BE2C (cell line): ENCODE data around the gene NFATC1.

Source experiments
- DNase-seq: peaks from one replicate; pipeline ENCODE4 v3.0.0-alpha.2; 2020
- H3K27me3 ChIP-seq: fragments of 250-450 bp; sonication (Bioruptor Pico); 2 replicates; pipeline ENCODE4 v1.5.1; 2020; ENCODE audit warnings: mild to moderate bottlenecking
- H3K36me3 ChIP-seq: fragments of 250-450 bp; sonication (Bioruptor Pico); 2 replicates; pipeline ENCODE4 v1.5.1; 2020; ENCODE audit warnings: mild to moderate bottlenecking
- H3K4me1 ChIP-seq: fragments of 250-450 bp; sonication (Bioruptor Pico); 2 replicates; pipeline ENCODE4 v1.5.1; 2020
- H3K4me3 ChIP-seq: 2 replicates; pipeline ENCODE4 v1.5.1; 2011; ENCODE audit warnings: low read depth, low read length
- H3K9me3 ChIP-seq: fragments of 250-450 bp; sonication (Bioruptor Pico); 2 replicates; pipeline ENCODE4 v1.5.1; 2020
- CTCF ChIP-seq: IDR thresholded peaks from 2 replicates; pipeline ENCODE4 v1.5.1; 2012; ENCODE audit warnings: mild to moderate bottlenecking, low read depth, low read length

Gene NFATC1

GRCh38 chr18:79472176-79472575, 76.4 kb downstream of the NFATC1 start:
- H3K4me3 ChIP-seq = no peak overlapping the region
- H3K9me3 ChIP-seq = no peaks in the 10 kb centered on the region
- TF ChIP-seq CTCF = no peak
- no peaks in the 10 kb centered on the region for H3K36me3 ChIP-seq
- no peaks in the 10 kb centered on the region for H3K27me3 ChIP-seq
- DNase-seq = no peak
- no peaks in the 10 kb centered on the region for H3K4me1 ChIP-seq

GRCh38 chr18:79472946-79473345, 77.2 kb downstream of the NFATC1 start:
- DNase-seq = no peak

GRCh38 chr18:79476031-79476917, 80.5 kb downstream of the NFATC1 start:
- no peaks in the 10 kb centered on the region for H3K4me1 ChIP-seq
- no peak overlapping the region for H3K4me3 ChIP-seq
- no peak for TF ChIP-seq CTCF
- no peaks in the 10 kb centered on the region for H3K27me3 ChIP-seq
- DNase-seq = no peak
- no peaks in the 10 kb centered on the region for H3K36me3 ChIP-seq
- H3K9me3 ChIP-seq = no peaks in the 10 kb centered on the region

More at GRCh38 chr18:79472946-79473345, 77.2 kb downstream of the NFATC1 start:
- H3K9me3 ChIP-seq = no peaks in the 10 kb centered on the region
- no peak for TF ChIP-seq CTCF
- no peaks in the 10 kb centered on the region for H3K4me1 ChIP-seq
- no peaks in the 10 kb centered on the region for H3K36me3 ChIP-seq
- H3K4me3 ChIP-seq = no peak overlapping the region
- no peaks in the 10 kb centered on the region for H3K27me3 ChIP-seq

DNA sequence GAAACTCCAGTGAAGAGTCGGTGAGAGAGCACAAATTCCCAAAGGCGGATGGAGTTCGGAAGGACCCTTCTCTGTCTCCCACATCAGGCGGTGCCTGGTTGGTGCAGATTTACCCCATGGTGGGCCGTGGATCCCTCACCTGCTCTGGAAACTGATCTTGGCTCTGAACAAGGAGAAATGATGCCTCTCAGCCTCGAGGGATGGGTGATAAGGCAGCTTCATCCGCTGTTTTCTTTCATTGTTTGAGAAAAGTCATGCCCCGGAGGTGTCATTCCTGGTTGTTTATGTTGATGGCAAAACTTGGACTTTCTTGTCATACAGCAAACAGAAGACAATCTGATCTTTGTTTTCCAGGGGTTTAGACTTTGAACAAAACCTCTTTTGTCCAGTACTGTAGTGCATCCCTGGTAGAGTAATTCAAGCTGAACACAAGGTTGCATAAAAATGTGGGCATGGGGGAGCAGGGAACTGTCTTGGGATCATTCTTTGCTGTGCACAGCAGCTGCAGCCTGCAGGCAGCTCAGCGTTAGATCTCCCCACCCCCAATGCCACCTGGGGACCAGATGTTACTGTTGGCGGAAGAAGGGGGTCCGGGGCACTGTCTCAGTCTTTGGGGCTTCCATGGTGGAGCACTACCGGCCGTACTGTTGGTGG, 81.3 kb downstream of the NFATC1 start:
- Histone ChIP-seq H3K4me3 (no peak overlapping the region), H3K9me3 (no peaks in the 10 kb centered on the region), H3K4me1 (no peaks in the 10 kb centered on the region), H3K27me3 (no peaks in the 10 kb centered on the region), H3K36me3 (no peaks in the 10 kb centered on the region)
- DNase-seq = no peak
- TF ChIP-seq CTCF = no peak

DNA sequence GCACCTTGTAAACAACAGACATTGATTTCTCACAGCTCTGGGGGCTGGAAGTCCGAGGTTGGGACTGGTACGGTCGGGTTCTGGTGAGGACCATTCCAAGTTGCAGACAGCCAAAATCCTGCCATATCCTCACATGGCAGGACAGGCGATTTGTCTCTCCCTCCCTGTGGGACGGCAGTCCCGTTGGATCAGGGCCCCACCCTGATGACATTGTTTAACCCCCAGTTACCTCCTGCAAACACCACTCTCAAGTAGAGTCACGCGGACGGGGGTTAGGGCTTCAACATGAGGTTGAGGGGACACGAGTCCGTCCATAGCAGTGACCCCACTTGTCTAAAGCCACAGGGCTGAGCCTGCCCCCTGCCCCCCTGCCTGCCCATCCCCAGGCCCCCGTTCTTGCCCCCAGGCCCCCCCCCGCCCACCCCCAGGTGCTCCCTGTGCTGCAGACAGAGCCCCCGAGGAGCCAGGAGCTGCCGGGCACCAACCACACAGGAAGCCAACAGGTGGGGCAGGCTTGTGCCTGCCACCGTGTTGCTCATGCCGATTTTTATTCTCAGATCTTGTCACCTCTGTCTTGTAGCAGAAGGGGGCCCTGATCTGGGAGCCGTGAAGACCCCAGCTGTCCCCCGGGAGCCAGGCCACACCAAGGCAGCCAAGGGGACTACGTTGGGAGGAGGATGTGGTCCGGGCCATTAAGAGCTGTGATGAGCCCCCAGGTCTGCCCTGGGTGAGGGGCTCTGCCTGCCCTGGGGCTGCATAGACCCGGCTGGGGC, 82.2 kb downstream of the NFATC1 start:
- TF ChIP-seq CTCF = no peak
- Histone ChIP-seq H3K36me3 (no peaks in the 10 kb centered on the region), H3K4me3 (no peak overlapping the region), H3K9me3 (no peaks in the 10 kb centered on the region), H3K4me1 (no peaks in the 10 kb centered on the region), H3K27me3 (no peaks in the 10 kb centered on the region)
- no peak for DNase-seq
